Hematopoietic multipotent progenitor cell treated with erythropoietin and hydrocortisone succinate and interleukin-3 and kit ligand, for 17 days (in vitro differentiated cells): Measurements from ENCODE around the gene WDR17.
A peak's percentile ranks its signal among the peaks of the same experiment; 100 is the strongest.
"Not testable (repeated sequence)": the region's sequence is repeated elsewhere in the genome, so short reads cannot be mapped to it uniquely, and the experiment has no call there.

Experiments used
- DNase-seq: peaks from one replicate; pipeline ENCODE4 v3.0.0-alpha.2; 2015; ENCODE audit warnings: low spot score

Gene WDR17

GRCh38 chr4:176193126-176193525 lies 127.5 kb downstream of the WDR17 start:
- DNase-seq: no peak

- no peak for DNase-seq
These were observed 128.3 kb downstream of the WDR17 start for GRCh38 chr4:176193938-176194337.

GRCh38 chr4:176195184-176195978 lies 129.7 kb downstream of the WDR17 start, which contains the start of gene SPATA4:
Gene SPATA4 (minus strand): TSS chr4:176195585. CDS start chr4:176195562, 23 bp downstream.
- DNase-seq: peak; percentile 88

GRCh38 chr4:176198316-176198903 lies 132.8 kb downstream of the WDR17 start:
- DNase-seq: no peak

GRCh38 chr4:176205299-176205698 lies 139.7 kb downstream of the WDR17 start:
- DNase-seq: no peak

GRCh38 chr4:176207839-176208238 lies 142.2 kb downstream of the WDR17 start:
- no peak for DNase-seq

GRCh38 chr4:176209535-176209934 lies 143.9 kb downstream of the WDR17 start:
- DNase-seq: no peak

- no peak for DNase-seq
These were observed 144.5 kb downstream of the WDR17 start for GRCh38 chr4:176210101-176210500.

- DNase-seq: no peak
These were observed 145.1 kb downstream of the WDR17 start for GRCh38 chr4:176210579-176211296.

GRCh38 chr4:176212351-176212750 lies 146.7 kb downstream of the WDR17 start:
- not testable (repeated sequence) for DNase-seq

- no peak for DNase-seq
These were observed 151.9 kb downstream of the WDR17 start for GRCh38 chr4:176217510-176217909.

GRCh38 chr4:176222149-176222548 lies 156.5 kb downstream of the WDR17 start:
- no peak for DNase-seq

GRCh38 chr4:176223561-176223960 lies 157.9 kb downstream of the WDR17 start:
- DNase-seq: no peak

- DNase-seq: no peak
These were observed 161.1 kb downstream of the WDR17 start for GRCh38 chr4:176226736-176227135.

- no peak for DNase-seq
These were observed 164.0 kb downstream of the WDR17 start for GRCh38 chr4:176229645-176230044.
